CD14-positive monocyte (primary cell): ENCODE results near the gene NR2C2. TPM values are rescaled to one million over a fixed set of nuclear protein-coding genes. Genes with fewer than 3 reads are reported as not detected.
A peak's percentile ranks its signal among the peaks of the same experiment; 100 is the strongest.

Source experiments
- DNase-seq, 3 donors: peaks; one replicate each; pipeline ENCODE4 v3.0.0-alpha.2; 2011 to 2022
- H2AFZ ChIP-seq: 2 replicates; pipeline ENCODE4 v1.6.0; 2012; ENCODE audit warnings: mild to moderate bottlenecking, low read depth, low read length, inconsistent platforms; ENCODE audit not compliant: insufficient read depth, poor library complexity, severe bottlenecking
- H3K27ac ChIP-seq, 2 donors: 1 replicate in 1 of 2; 2 replicates in 1 of 2; pipeline ENCODE4 v1.5.1; 2012 to 2013; ENCODE audit warnings: low read length in 2 of 2, control low read depth in 1 of 2, inconsistent platforms in 1 of 2, low read depth in 1 of 2, mild to moderate bottlenecking in 1 of 2
- H3K27me3 ChIP-seq, 2 donors: one replicate each; pipeline versions ENCODE4 v1.6.0 to v1.6.1; 2011 to 2013; ENCODE audit warnings: low read length in 2 of 2; ENCODE audit not compliant: control insufficient read depth in 2 of 2, insufficient read depth in 2 of 2
- H3K36me3 ChIP-seq, 2 donors: replicated peaks in 1 of 2; 1 replicate in 1 of 2; 2 replicates in 1 of 2; pipeline versions ENCODE4 v1.5.1 to v1.6.1; 2012 to 2013; ENCODE audit warnings: low read length in 2 of 2, control low read depth in 1 of 2, inconsistent platforms in 1 of 2, mild to moderate bottlenecking in 1 of 2; ENCODE audit not compliant: insufficient read depth in 2 of 2, control insufficient read depth in 1 of 2
- H3K4me1 ChIP-seq, 2 donors: 1 replicate in 1 of 2; 2 replicates in 1 of 2; pipeline versions ENCODE4 v1.5.1 to v1.6.1; 2012 to 2013; ENCODE audit warnings: low read length in 2 of 2, control low read depth in 1 of 2, inconsistent platforms in 1 of 2, mild to moderate bottlenecking in 1 of 2, moderate library complexity in 1 of 2; ENCODE audit not compliant: insufficient read depth in 2 of 2, control insufficient read depth in 1 of 2
- H3K4me2 ChIP-seq: replicated peaks from 2 replicates; pipeline ENCODE3; 2012; ENCODE audit warnings: low read length, moderate library complexity, mild to moderate bottlenecking; ENCODE audit not compliant: poor library complexity, severe bottlenecking; ENCODE audit errors: extremely low read depth
- H3K4me3 ChIP-seq, 3 experiments: fragments of 200-600 bp in 1 of 3; sonication (generic) in 1 of 3; replicated peaks in 1 of 3; 1 replicate in 2 of 3; 2 replicates in 1 of 3; pipeline ENCODE4 v1.5.1; 2011 to 2013; ENCODE audit warnings: low read length in 3 of 3, mild to moderate bottlenecking in 3 of 3, control low read depth in 2 of 3, low read depth in 2 of 3, inconsistent platforms in 1 of 3, moderate library complexity in 1 of 3
- H3K79me2 ChIP-seq: 2 replicates; pipeline ENCODE4 v1.6.0; 2012; ENCODE audit warnings: mild to moderate bottlenecking, control low read depth, inconsistent platforms, low read length, moderate library complexity; ENCODE audit not compliant: insufficient read depth
- H3K9ac ChIP-seq: 2 replicates; pipeline ENCODE4 v1.6.0; 2017; ENCODE audit warnings: low read length, mild to moderate bottlenecking; ENCODE audit not compliant: insufficient read depth, poor library complexity, severe bottlenecking
- H3K9me3 ChIP-seq, 2 donors: replicated peaks in 1 of 2; 1 replicate in 1 of 2; 2 replicates in 1 of 2; pipeline versions ENCODE4 v1.5.1 to v1.6.1; 2012 to 2013; ENCODE audit warnings: low read length in 2 of 2, control low read depth in 1 of 2; ENCODE audit not compliant: control insufficient read depth in 1 of 2, insufficient read depth in 1 of 2
- H4K20me1 ChIP-seq: 2 replicates; pipeline ENCODE4 v1.6.0; 2012; ENCODE audit warnings: mild to moderate bottlenecking, low read length, control low read depth, moderate library complexity; ENCODE audit not compliant: insufficient read depth
- H3K27ac Mint-ChIP-seq, 7 donors: one replicate each; pipeline ENCODE4 v1.8.0; 2020; ENCODE audit warnings: mild to moderate bottlenecking in 7 of 7, mixed read lengths in 7 of 7, moderate library complexity in 6 of 7, inconsistent platforms in 2 of 7
- H3K27me3 Mint-ChIP-seq, 3 donors: one replicate each; pipeline ENCODE4 v1.8.0; 2021 to 2022; ENCODE audit warnings: low read depth in 3 of 3, mild to moderate bottlenecking in 3 of 3, mixed read lengths in 3 of 3, moderate library complexity in 3 of 3, inconsistent platforms in 1 of 3
- H3K36me3 Mint-ChIP-seq, 2 donors: one replicate each; pipeline ENCODE4 v1.8.0; 2020; ENCODE audit warnings: mixed read lengths in 2 of 2, inconsistent platforms in 1 of 2, mild to moderate bottlenecking in 1 of 2
- H3K4me1 Mint-ChIP-seq: one replicate; pipeline ENCODE4 v1.8.0; 2020; ENCODE audit warnings: mild to moderate bottlenecking, mixed read lengths
- H3K4me3 Mint-ChIP-seq, 2 donors: one replicate each; pipeline ENCODE4 v1.8.0; 2020; ENCODE audit warnings: mild to moderate bottlenecking in 2 of 2, mixed read lengths in 2 of 2, moderate library complexity in 1 of 2
- H3K9me3 Mint-ChIP-seq, 7 donors: one replicate each; pipeline ENCODE4 v1.8.0; 2020 to 2022; ENCODE audit warnings: mixed read lengths in 7 of 7, mild to moderate bottlenecking in 6 of 7, moderate library complexity in 6 of 7, inconsistent platforms in 2 of 7
- CTCF ChIP-seq: fragments of 200-600 bp; IDR thresholded peaks from one replicate; pipeline ENCODE4 v1.8.0; 2022; ENCODE audit warnings: antibody characterized with exemption, mild to moderate bottlenecking
- WGBS: methylation state at CpG from one replicate; pipeline ENCODE4 v1.1.5; 2013; ENCODE audit warnings: missing lambda C conversion rate; ENCODE audit not compliant: insufficient coverage; 5-methylcytosine and 5-hydroxymethylcytosine counted together
- intact Hi-C, 2 donors: fragments of 100-400 bp; cut with micrococcal nuclease; formaldehyde crosslinking; loops; one replicate each; pipeline versions ENCODE4 v1.15.0 to v1.15.1; 2023
- polyA plus RNA-seq, 3 donors: library from polyadenylated mRNA; depleted of rRNA in 1 of 3; unstranded in 2 of 3; stranded (reverse) in 1 of 3; fragments of 300-500 nt in 2 of 3; fragments of >200 nt in 1 of 3; fragmentation: Illumina TruSeq in 2 of 3; gene quantifications; 1 replicate in 2 of 3; 2 replicates in 1 of 3; pipeline ENCODE4 v1.2.3, GENCODE V29; 2012 to 2021

NR2C2 gene
- polyA plus RNA-seq, 3 donors = 3.4 to 24.9 (median 3.8) TPM

GRCh38 chr3:14921811-14922705 is 25.3 kb upstream of the NR2C2 start:
- Histone ChIP-seq H3K9ac (no peak overlapping the region), H3K4me2 (no peak overlapping the region), H3K27me3 (no peaks in the 10 kb centered on the region), H2AFZ (no peak overlapping the region), H3K79me2 (no peaks in the 10 kb centered on the region), H3K9me3 (no peaks in the 10 kb centered on the region), H4K20me1 (no peaks in the 10 kb centered on the region), H3K27ac (no peak overlapping the region), H3K4me1 (no peaks in the 10 kb centered on the region), H3K36me3 (no peaks in the 10 kb centered on the region), H3K4me3 (no peak overlapping the region)
- no peaks in the 10 kb centered on the region for H3K36me3 Mint-ChIP-seq
- no peak overlapping the region for H3K4me3 Mint-ChIP-seq
- intact Hi-C loops = loop anchor here (2.0 to 10.0 kb wide), 4 partner anchors 127 to 289 kb away; no protein-coding TSS in a partner anchor
- H3K4me1 Mint-ChIP-seq = no peaks in the 10 kb centered on the region
- no peak overlapping the region for H3K27ac Mint-ChIP-seq
- DNase-seq = no peak
- peaks cover 0 to 6% (median 2%) of the 10 kb centered on the region in 3 donors for H3K27me3 Mint-ChIP-seq
- H3K9me3 Mint-ChIP-seq = no peaks in the 10 kb centered on the region
- 92% methylated on average over 14 of the region's 21 CpGs for WGBS
- no peak for TF ChIP-seq CTCF

DNA sequence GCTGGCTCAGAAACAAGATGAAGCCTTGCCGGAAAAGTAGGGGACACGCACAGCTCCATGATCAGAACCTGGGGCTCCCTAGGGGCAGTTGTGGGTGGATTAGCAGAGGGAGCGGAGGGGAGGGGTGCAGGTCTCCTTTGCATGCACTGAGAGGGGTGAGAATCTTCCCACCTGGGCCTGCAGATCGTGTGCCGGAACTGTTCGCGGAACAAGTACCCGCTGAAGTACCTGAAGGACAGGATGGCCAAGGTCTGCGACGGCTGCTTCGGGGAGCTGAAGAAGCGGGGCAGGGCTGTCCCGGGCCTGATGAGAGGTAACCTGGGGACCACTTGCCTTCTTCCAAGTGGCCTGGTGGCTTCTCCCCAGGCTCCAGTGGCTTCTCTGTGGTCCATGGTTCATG is 24.5 kb upstream of the NR2C2 start:
- H3K27me3 ChIP-seq = no peaks in the 10 kb centered on the region
- no peak overlapping the region for H3K9ac ChIP-seq
- no peak for TF ChIP-seq CTCF
- H3K79me2 ChIP-seq = no peaks in the 10 kb centered on the region
- H3K9me3 Mint-ChIP-seq = no peaks in the 10 kb centered on the region
- H2AFZ ChIP-seq = no peak overlapping the region
- H3K9me3 ChIP-seq = no peaks in the 10 kb centered on the region
- H3K36me3 Mint-ChIP-seq = no peaks in the 10 kb centered on the region
- H3K27me3 Mint-ChIP-seq = peaks cover 0 to 6% (median 2%) of the 10 kb centered on the region in 3 donors
- H4K20me1 ChIP-seq = no peaks in the 10 kb centered on the region
- no peak overlapping the region for H3K4me2 ChIP-seq
- DNase-seq = no peak
- H3K4me1 Mint-ChIP-seq = no peaks in the 10 kb centered on the region
- H3K27ac ChIP-seq = no peak overlapping the region
- H3K27ac Mint-ChIP-seq = peak overlapping the region in 1 of 7 donors; percentile 33
- no peak overlapping the region for H3K4me3 ChIP-seq
- no peaks in the 10 kb centered on the region for H3K4me1 ChIP-seq
- H3K36me3 ChIP-seq = no peaks in the 10 kb centered on the region
- no peak overlapping the region for H3K4me3 Mint-ChIP-seq
- intact Hi-C loops = loop anchor here in 1 of 2 donors (10.0 kb wide), 1 partner anchor 128 kb away; no protein-coding TSS in a partner anchor
- 98% methylated on average over 13 of the region's 13 CpGs for WGBS
